GM18519 (cell line): Measurements from ENCODE around the gene CBX7.
"Not testable (repeated sequence)": the region's sequence is repeated elsewhere in the genome, so short reads cannot be mapped to it uniquely, and the experiment has no call there.

ENCODE experiments used
- ATAC-seq: cut with Tn5 transposase; IDR thresholded peaks from one replicate; pipeline ENCODE4 v1.9.1; 2021; ENCODE audit warnings: mild to moderate bottlenecking, moderate library complexity; ENCODE audit not compliant: unreplicated experiment, low FRiP score

CBX7 gene

DNA sequence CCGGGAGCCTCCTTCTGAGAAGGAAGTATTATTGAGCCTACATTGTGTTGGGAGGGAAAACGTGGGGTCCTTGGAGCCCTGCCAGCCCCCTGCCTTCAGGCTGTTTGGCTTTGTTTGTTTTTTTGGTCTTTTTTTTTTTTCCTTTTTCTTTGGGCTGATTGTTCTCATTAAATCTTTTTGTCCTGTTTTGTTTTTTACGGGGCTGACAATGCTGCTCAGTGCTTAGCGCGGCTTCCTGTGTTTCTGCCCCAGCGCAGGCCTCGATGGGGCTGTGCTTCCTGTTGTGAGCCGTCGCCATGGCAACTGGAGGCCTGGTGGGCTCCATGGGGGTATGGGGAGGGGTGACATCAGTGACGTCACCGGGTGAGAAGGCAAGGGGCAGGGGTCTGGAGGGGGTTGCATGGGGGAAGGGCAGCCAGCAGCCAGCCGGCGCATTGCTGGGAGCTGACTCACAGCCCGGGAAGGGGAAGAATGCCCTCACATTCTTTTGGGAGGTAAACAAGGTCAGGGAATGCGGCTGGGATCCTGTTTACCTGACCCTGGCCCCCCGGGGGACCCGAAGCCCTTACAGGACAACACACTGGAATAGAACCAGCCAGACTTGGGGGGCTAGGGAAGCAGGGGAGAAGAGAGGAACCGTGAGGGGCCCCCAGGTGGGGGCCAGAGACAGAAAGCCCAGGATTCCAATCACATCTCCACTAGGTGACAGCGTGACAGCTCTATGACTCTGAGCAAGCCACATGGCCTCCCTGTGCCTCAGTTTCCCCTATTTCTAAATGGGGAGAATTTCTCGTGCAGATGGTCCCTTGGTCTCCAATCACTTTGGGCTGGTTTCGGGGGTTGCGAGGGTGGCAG lies 22.2 kb upstream of the CBX7 start:
- no peak for ATAC-seq

DNA sequence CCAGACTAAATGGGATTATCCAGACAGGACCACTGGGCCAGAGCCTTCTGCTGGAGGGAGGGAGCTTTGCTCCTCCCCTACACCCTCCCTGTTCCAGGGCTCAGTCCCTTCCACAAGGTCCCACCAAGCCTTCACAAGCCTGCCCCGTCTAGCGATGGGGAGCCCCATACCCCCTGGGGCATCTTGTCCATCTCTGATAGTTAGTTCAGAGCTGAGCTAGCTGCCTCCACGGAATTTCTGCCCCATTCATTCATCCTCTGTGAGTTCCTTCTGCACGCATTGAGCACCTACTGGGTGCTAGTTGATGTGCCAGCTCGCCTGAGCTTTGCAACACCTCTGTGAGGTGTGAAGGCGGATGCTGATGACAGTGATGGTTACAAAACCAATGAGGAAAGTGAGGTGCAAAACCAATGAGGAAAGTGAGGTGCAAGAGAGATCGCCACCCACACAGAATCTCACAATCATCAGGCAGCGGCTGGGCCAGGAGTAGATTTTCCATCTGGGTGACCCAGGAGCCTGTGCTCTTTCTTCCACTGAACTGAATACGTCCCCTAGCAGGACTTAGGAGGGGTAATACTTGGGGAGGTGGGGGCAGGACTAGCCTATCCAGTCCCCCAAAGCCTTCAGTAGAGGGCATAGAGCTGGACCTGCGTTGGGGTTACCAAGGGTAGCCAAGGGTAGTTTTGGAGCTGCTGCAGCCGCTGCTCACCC lies 21.5 kb upstream of the CBX7 start:
- ATAC-seq: no peak

DNA sequence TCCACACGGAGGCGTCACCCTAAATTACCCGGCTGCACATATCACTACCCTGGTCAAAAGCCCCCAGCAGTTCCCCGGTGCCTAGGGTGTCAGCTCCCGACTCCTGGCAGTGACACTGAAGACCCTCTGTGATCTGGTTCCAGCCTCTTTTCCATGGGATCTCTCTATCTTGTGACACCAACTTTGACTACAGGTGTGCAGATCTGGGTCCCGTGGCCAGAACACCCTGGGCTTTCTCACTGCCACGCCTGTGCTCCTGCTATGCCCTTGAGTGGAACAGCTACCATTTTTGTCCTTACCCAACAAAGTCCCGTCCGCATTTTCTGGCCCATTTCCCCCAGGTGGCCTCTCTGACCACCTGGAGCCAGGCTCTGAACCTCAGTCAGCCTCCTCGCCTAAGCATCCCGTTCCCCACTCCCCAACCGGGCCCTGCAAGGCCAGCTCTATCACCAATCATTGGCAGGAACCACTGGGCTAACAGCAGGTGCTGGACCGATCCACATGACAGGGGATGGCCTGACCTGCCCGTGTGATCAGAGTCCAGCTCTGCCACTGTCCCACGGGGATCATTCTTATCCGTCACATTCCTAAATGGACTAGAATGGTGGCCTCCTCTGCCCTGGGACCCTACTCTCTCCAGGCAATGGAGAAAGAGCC lies 20.7 kb upstream of the CBX7 start:
- no peak for ATAC-seq

DNA sequence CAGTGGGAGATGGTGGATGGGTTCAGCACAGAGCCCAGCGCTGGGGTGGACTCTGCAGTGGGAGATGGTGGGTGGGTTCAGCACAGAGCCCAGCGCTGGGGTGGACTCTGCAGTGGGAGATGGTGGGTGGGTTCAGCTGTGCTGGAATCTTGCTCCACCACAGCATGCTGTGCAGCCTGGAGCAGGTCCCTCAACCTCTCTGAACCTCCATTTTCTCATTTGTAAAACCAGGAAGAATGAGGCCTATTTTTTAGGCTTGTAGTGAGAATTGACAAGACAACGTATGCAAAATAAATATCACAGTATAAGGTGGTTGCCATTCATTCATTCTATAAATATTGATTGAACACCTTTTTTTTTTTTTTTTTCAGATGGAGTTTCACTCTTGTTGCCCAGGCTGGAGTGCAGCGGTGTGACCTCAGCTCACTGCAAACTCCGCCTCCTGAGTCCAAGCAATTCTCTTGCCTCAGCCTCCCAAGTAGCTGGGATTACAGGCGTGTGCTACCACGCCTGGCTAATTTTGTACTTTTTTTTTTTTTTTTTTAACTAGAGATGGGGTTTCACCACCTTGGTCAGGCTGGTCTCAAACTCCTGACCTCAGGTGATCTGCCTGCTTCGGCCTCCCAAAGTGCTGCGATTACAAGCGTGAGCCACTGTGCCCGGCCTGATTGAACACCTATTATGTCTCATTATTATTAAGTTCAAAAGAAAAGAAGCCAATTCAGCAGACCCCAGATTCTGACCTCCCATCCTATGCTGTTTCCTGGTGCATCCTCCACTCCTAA lies 20.0 kb upstream of the CBX7 start:
- ATAC-seq: not testable (repeated sequence)

DNA sequence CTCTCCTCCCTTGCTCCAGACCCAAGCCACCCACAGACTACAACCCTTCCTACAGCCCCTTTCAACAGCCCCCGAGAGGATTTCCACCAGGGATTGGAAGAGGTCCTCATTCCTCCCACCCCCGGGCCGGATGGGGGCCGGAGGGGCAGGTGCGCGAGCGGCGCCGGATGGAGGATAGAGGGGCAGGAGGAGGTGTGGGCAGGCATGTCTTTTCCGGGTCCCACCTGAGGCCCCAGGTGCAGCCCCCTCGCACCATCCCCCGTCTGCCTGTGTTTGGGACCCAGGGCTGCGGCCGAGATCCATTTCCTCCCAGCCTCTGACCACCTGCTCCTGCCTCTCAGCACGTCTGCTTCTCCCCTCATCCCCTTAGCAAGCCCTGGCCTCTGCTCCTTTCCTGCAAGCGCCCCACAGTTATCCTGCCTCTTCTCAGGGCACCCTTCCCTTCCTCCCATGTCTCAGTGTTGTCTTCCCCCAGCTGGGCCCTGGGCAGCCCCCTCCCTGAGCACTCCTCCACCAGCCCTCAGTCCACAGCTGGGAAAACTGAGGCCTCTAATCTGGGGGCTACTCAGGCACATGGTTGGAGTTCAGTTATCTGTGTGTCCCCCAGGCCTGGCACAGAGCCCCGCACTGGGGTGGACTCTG lies 19.3 kb upstream of the CBX7 start:
- ATAC-seq: no peak

DNA sequence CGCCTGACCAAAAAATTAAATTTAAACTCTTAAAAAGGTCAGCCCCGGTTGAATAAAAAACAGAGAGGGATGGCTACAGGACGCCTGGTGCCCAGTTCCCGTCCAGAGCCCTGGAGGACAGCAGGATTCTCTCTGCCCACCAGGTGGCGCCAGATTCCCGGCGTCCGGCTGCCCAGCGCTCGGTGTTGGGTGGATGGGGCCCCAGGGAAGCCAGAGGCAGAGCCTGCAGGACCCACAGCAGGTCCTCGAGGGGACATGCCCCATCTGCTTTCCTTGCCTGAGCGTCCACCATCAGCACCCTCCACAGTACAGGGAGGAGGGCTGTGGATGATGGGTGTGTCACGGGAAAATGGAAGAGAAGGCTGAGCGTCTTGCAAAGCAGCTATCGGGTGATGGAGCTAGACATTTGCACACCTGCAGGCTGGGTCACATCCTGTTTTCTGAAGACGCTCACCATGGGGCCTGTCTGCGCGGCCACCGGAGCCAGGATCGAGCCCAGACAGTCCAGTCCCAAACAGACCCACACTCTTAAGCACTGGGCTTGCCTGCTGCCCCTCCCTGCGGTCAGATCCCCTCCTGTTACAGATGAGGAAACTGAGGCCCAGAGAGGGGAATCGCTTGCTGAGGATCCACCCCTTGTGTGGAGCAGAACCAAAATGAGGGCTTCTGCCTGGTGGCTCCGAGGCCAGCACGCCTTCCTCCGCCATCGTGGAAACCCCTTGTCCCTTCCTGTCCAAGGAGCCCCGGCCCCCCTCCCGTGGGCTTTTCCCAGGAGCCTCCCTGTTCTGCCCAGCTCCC lies 18.5 kb upstream of the CBX7 start:
- no peak for ATAC-seq

DNA sequence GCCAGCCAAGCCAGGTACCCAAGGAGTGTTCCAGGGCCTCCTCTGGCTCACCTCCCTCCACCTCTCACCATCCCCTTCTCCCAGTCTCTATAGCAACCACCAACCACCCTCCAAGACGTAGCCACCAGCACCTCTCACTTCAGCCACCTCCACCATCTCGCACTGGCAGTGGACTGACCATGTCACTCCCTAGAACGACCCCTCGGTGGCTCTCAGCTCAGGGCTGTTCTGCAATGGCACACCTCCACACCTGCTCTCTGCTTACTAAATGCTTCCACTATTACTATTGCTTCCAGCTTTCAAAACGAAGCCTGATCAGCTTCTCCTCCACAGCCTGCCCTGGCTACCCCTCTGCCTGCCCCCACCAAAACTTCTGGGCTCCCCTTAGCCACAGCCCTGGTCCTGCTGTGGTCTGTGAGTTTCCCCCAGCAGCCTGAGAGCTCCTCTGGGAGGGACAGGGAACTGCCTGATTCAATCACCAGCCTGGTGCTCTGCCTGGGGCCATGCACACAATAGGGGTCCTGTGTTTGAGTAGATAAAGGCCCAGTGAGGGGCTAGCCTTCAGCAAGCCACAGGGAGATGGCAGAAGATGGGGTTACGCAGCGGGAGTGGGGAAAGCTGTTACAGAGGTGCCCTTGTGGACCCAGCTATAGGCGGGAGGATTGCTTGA lies 17.5 kb upstream of the CBX7 start:
- no peak for ATAC-seq

DNA sequence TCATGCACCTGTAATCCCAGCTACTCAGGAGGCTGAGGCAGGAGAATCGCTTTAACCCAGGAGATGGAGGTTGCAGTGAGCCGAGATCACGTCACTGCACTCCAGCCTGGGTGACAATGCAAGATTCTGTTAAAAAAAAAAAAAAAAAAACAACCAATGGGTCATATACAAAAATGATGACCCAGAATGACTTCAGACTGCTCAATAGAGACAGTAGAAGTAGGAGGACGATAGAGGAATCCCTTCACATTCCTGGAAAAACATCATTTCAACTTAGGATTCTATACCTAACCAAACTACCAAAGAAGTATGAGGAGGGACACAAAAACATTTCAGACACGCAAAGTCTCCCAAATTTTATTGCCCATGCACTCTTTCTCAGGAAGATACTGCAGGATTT lies 14.1 kb upstream of the CBX7 start:
- no peak for ATAC-seq

DNA sequence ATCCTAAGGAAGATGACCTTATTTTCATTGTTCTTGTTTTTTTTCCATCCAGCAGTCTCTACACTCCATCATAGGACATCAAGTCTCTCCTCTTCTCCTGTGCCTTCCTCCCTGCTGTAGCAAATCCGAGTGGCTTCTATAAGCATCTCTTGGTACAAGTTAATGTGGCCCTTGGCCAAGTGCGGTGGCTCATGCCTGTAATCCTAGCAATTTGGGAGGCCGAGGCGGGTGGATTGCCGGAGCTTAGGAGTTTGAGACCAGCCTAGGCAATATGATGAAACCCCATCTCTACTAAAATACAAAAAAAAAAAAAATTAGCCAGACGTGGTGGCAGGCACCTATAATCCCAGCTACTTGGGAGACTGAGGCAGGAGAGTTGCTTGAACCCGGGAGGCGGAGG lies 3.6 kb upstream of the CBX7 start:
- not testable (repeated sequence) for ATAC-seq

DNA sequence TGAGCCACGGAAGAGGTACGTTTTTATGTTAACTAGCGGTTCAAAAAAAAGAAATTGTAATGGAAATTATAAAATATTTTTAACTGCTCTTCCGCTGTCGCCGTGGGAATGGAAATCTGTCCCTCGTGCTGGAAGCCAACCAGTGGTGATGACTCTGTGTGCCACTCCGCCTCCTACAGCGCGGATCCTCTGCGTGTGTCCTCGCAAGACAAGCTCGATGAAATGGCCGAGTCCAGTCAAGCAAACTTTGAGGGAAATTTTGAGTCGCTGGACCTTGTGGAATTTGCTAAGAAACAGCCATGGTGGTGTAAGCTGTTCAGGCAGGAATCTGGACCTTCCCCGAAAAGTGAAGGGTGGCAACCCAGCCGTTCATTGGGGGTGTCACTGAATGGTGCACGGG lies 2.9 kb upstream of the CBX7 start:
- ATAC-seq: no peak

DNA sequence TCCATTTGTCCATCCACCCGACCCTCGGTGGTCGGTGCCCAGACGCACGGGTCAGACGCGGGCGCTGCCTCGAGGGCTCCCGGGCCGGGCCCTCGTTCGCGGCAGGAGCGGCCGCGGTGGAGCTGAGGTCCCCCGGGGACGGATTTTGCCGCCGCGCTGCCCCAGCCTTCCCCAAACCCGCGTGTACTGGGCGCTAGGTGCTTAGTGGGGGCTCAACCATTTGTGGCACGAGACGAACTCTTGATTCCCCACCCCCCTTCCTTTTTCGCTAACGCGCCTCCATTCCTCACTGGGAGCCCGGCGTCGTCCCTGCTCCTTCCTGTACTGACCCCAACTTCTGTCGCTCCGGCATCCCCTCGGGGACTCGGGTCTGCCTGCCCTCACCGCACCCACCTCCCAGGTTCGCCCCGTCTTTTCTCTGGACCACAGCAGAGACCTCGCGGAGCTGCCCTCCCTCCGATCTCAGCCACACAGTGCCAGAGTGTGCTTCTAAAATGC lies 789 bp upstream of the CBX7 start:
- no peak for ATAC-seq

DNA sequence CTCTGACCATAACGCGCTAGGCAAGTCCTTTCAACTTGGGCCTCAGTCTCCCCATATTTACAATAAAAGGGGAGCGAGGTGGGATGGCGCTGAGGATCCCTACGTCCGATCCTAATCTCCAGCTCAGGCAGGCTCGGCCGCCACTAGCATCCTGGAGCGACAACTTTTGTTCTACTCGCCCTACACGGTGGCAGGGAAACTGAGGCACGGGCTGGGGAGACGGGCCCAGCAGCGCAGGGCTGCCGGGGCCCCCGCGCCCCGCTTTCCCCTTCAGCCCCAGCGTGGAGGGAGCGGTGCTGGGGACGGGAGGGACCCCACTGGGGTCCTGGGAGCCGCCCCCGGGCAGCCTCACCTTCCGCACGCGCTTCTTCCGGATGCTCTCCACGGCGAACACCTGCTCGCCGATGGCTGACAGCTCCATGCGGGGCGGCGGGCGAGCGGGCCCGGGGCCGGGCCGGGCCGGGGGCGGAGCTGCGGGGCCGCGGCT lies 413 bp downstream of the CBX7 start:
- ATAC-seq: no peak

DNA sequence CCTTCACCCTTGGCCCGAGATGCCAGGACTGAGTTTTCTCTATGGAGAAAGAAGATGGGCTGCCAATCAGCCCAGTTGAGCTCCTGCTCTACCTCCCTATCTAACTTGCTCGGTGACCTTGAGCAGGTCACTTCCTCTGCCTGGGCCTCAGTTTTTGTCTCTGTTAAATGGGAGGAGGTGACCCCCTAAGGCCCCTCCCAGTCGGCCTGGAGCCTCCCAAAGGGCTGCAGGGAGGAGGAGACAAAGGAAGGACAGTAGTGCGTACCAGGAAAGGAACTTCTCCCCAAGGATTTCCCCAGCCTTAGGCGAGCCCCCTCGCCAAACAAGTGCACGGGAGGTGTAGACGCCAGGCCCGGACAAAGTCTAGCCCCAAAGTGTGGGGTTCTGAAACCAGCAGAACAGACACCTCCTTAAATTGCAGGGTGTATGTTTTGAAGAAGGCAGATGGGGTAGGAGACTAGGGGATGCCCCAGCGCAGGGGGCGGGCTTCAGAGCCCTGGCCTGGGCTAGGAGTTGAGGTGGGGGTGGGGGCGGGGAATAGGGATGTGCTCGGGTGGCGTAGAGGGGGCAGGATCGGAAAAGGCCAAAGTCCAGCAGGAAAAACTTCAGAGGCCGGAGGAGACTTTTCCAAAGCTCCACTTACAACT lies 1.0 kb downstream of the CBX7 start:
- no peak for ATAC-seq

DNA sequence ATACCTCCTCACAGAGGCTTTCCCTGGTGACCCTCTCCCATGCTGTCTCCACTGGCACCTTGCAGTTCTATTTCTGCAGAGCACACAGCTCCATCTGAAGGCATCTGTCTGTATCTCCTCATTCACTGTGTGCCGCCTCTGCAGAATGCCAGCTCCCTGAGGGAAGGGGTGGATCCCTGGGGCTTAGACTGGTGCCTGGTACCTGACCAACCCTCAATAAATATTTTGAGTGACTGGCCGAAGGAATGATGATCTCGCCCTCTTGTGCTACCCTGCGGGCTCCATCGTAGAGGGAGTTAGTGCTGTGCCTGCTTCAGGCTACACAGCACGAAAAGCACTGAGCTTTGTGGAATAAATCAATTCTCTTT lies 1.6 kb downstream of the CBX7 start:
- ATAC-seq: no peak

DNA sequence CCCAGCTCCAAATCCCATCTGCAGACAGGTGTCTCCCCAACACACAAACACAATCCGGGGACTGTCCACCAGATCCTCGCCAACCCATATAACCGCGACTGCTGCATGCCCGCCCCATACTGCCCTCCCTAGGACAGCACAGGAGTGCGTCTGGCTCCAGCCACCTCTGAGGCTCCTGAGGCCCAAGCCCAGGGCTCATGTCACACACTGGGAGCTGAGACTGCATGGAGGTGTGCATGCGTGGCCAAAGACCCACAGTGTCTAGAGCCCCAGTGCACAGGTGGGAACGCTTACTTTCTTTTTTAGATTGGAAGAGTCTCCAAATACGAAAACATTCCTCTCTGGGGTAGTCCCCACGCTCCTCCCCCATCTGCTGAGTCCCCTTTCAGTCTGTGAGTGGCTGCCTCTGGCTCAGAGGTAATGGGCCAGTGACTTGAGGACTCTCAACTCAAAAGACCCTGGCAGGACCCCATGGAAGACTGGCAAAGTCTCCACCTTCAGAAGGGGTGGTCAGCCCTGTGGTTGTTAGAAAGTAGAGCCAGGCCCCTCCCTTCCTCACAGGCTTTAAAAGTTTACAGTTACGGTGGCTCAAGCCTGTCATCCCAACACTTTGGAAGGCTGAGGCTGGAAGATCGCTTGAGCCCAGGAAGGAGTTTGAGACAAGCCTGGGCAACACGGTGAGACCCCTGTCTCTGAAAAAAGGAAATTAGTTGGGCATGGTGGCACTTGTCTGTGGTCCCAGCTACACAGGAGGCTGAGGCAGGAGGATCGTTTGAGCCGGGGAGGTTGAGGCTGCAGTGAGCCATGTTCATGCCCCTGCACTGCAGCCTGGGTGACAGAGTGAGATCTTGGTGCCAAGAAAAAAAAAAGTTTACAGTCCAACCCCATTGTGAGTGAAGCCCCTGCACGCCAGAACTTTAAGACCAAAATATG lies 2.3 kb downstream of the CBX7 start:
- ATAC-seq: no peak

DNA sequence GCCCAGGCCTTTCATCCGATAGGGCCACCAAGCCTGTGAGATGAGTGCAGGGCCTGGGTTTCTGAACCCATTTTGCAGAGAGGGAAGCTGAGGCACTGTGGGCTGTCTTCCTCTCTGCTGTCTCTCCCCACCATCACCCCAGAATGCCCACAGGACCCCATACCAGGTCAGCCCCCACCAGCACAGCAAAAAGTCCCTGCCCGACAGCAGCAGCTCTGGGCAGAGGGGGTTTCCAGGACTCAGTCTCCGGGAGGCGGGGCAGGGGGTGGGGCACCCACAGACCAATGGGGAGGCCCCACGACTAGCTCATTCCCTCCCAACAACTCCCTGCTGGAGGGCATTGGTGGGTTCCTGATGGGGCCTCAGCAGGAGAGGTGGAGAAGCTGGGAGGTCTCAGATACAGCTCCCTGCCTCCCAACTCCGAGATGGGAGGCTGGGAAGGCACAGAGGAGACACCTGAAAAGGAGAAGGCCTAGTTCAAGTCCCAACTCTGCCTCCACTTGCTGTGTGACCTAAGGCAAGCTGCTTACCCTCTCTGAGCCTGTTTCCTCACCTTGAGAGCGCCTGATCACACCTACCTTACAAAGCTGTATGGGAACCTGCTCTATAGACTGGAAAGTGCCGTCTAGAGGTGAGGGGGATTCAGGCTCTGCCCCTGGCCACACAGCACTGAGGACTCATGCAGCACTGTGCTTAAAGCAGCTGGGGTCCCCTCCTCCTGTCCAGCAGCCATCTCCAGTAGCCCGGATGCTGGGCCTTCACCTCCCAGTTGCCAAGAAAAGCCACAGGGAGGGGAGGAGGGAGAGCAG lies 3.5 kb downstream of the CBX7 start:
- no peak for ATAC-seq
